HG03108 (cell line): ENCODE measurements around the gene LYPD1.

Experiments used
- ATAC-seq: cut with Tn5 transposase; IDR thresholded peaks from one replicate; pipeline ENCODE4 v1.9.1; 2021; ENCODE audit warnings: moderate library complexity; ENCODE audit not compliant: unreplicated experiment

The LYPD1 gene

GRCh38 chr2:132668987-132669907, 758 bp downstream of the LYPD1 start:
- no peak for ATAC-seq

- ATAC-seq, result no peak
Measured at GRCh38 chr2:132668189-132668823, 1.7 kb downstream of the LYPD1 start.

GRCh38 chr2:132667706-132668105, 2.3 kb downstream of the LYPD1 start:
- no peak for ATAC-seq

- ATAC-seq, result no peak
Measured at GRCh38 chr2:132665401-132666140, 4.4 kb downstream of the LYPD1 start.

GRCh38 chr2:132664096-132664495, 5.9 kb downstream of the LYPD1 start:
- no peak for ATAC-seq

- ATAC-seq, result no peak
Measured at GRCh38 chr2:132662732-132663131, 7.3 kb downstream of the LYPD1 start.

GRCh38 chr2:132659331-132659730, 10.7 kb downstream of the LYPD1 start:
- no peak for ATAC-seq

- no peak for ATAC-seq
Measured at GRCh38 chr2:132656266-132656975, 13.6 kb downstream of the LYPD1 start.

GRCh38 chr2:132654968-132655367, 15.0 kb downstream of the LYPD1 start:
- no peak for ATAC-seq

GRCh38 chr2:132654335-132654734, 15.7 kb downstream of the LYPD1 start:
- ATAC-seq, result no peak

GRCh38 chr2:132652474-132652873, 17.5 kb downstream of the LYPD1 start:
- no peak for ATAC-seq

GRCh38 chr2:132651115-132652045, 18.6 kb downstream of the LYPD1 start:
- no peak for ATAC-seq

GRCh38 chr2:132646540-132647108, 23.4 kb downstream of the LYPD1 start:
- no peak for ATAC-seq

- no peak for ATAC-seq
Measured at GRCh38 chr2:132645722-132646539, 24.1 kb downstream of the LYPD1 start.

GRCh38 chr2:132645176-132645575, 24.8 kb downstream of the LYPD1 start:
- no peak for ATAC-seq

- ATAC-seq, result no peak
Measured at GRCh38 chr2:132642415-132642814, 27.6 kb downstream of the LYPD1 start.

GRCh38 chr2:132641819-132642218, 28.2 kb downstream of the LYPD1 start:
- ATAC-seq, result no peak

GRCh38 chr2:132640116-132640515, 29.9 kb downstream of the LYPD1 start:
- no peak for ATAC-seq
